Lower leg skin (tissue), 4 donors: ENCODE data around the gene PDE3A. TPM values are rescaled to one million over a fixed set of nuclear protein-coding genes. Genes with fewer than 3 reads are reported as not detected.
"Not testable (repeated sequence)": the region's sequence is repeated elsewhere in the genome, so short reads cannot be mapped to it uniquely, and the experiment has no call there.

Source experiments
- DNase-seq, 2 donors: peaks; one replicate each; pipeline ENCODE4 v3.0.0-alpha.2; 2019; ENCODE audit warnings: low spot score in 2 of 2
- H3K4me3 ChIP-seq: fragments of 200-600 bp; sonication (generic); 2 replicates; pipeline ENCODE4 v1.5.1; 2017; ENCODE audit warnings: mild to moderate bottlenecking, low read depth; ENCODE audit not compliant: poor library complexity, severe bottlenecking
- CTCF ChIP-seq, 3 donors: fragments of 450-650 bp; IDR thresholded peaks; one replicate each; pipeline ENCODE4 v1.5.1; 2016; ENCODE audit warnings: antibody characterized with exemption in 3 of 3, mild to moderate bottlenecking in 3 of 3, moderate library complexity in 2 of 3
- POLR2A ChIP-seq, 2 donors: fragments of 450-650 bp; IDR thresholded peaks; one replicate each; pipeline ENCODE4 v1.6.1; 2016 to 2017; ENCODE audit warnings: antibody characterized with exemption in 2 of 2, mild to moderate bottlenecking in 1 of 2, moderate library complexity in 1 of 2
- WGBS, 2 donors: methylation state at CpG; one replicate each; pipeline ENCODE4 v1.1.5; 2018; 5-methylcytosine and 5-hydroxymethylcytosine counted together
- intact Hi-C: fragments of 100-400 bp; cut with DNase I; formaldehyde crosslinking; loops from one replicate; pipeline ENCODE4 v1.15.0; 2023; ENCODE audit warnings: low total_unique reads
- total RNA-seq, 4 donors: library from RNA; depleted of rRNA; stranded (reverse); fragments of >200 nt; gene quantifications; one replicate each; pipeline ENCODE4 v1.1.0, GENCODE V29; 2016

Gene PDE3A
- total RNA-seq = 1 to 10 TPM; 1.5 to 3.2 (median 2.7) TPM

DNA sequence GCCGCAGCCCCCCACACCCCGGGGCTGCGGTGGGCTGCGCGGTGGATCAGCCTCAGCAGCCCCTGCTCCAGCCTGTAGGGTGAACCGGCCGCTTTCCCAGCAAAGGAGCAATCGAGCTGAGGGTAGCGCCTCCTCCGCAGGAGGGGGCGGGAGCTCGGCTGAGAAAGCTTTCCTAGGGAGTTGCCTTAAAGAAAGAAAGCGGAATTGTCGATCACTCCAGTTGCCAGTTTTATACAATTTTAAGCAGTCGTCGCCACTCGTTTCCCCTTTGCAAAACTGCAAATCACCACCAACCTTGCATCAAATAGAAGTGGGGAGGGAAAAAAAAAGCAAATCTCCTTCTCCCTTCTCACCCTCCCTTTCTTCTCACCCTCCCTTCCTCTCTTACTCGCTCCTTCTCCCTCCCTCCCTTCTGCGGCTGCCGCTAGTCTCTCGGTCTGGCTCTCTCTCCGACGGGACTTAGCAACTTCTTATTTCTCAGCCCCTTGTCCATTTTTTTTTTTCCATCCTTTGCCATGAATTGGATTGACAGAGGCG is at the start of gene PDE3A:
TSS of gene PDE3A (plus strand) at position 424 of the 537 bp plus-strand sequence. CDS start 748 bp downstream, outside the sequence.
- H3K4me3 ChIP-seq = peak within 1 kb of the TSS; percentile 34
- intact Hi-C loops = no loop called here
- DNase-seq = peak; percentile 23 to 93
- no peak for TF ChIP-seq CTCF (IDR thresholded peaks at IDR 0.05)
- TF ChIP-seq POLR2A (IDR thresholded peaks at IDR 0.05) = no peak
- 0% methylated on average over 24 of the region's 24 CpGs for WGBS, 2 donors

- intact Hi-C loops = no loop called here
- H3K4me3 ChIP-seq = no peak overlapping the region
- 65 to 66% methylated on average over 4 of the region's 4 CpGs for WGBS, 2 donors
- TF ChIP-seq CTCF (IDR thresholded peaks at IDR 0.05) = no peak
- no peak for TF ChIP-seq POLR2A (IDR thresholded peaks at IDR 0.05)
- DNase-seq = no peak
Observed at GRCh38 chr12:20319366-20319765, 49.0 kb upstream of the PDE3A start.

DNA sequence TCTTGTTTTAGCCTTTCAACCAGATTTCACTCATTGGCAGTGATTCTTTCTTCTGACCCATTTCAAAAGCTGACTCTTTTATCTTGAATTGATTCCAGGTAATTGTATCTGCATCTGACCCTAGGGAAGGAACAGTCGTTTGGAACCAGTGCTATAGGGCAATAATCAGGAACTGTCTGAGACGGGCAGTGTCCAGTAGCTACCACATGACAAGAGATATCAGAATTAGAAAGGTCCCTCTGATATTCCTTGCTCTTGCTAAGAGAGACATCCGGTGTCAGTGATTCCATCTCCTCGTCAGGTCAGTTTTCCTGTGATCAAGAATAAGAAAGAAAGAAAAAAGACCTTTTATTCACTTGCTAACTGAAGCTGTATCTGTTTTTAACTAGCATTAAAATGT is 47.8 kb upstream of the PDE3A start:
- H3K4me3 ChIP-seq = no peak overlapping the region
- no peak for TF ChIP-seq CTCF (IDR thresholded peaks at IDR 0.05)
- TF ChIP-seq POLR2A (IDR thresholded peaks at IDR 0.05) = no peak
- intact Hi-C loops = no loop called here
- 47% methylated on average over 4 of the region's 4 CpGs for WGBS, 2 donors
- DNase-seq = no peak

- H3K4me3 ChIP-seq, intact Hi-C loops, DNase-seq: not testable (repeated sequence)
- WGBS, 2 donors = 70 to 79% methylated on average over 4 of the region's 4 CpGs
Observed at GRCh38 chr12:20330826-20331505, 37.4 kb upstream of the PDE3A start.

- intact Hi-C loops = no loop called here
- 75 to 78% methylated on average over 2 of the region's 2 CpGs for WGBS, 2 donors
Observed at GRCh38 chr12:20339060-20339459, 29.3 kb upstream of the PDE3A start.

DNA sequence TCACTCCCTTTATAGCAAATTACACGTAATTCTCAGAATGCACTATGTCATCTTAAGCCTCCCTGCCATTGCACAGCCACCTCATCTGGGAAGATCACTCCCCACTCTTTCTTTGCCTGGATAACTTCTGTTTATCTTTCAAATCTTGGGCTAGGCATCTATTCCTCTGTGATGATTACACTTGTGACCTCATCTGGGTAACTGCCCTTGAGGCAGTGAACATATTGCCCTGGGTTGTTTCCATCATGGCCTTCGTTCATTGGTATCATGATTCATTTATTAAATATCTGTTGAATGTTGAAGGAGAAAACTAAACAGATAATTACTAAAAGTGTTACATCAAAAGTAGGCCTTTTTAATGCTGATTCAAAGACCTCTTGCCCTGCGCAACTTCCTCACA is 26.2 kb upstream of the PDE3A start:
- 70 to 75% methylated on average over 3 of the region's 3 CpGs for WGBS, 2 donors
- DNase-seq = no peak
- intact Hi-C loops = no loop called here
- no peak overlapping the region for H3K4me3 ChIP-seq
- TF ChIP-seq POLR2A (IDR thresholded peaks at IDR 0.05) (no peak), CTCF (IDR thresholded peaks at IDR 0.05) (no peak)

More at GRCh38 chr12:20339060-20339459, 29.3 kb upstream of the PDE3A start:
- TF ChIP-seq POLR2A (IDR thresholded peaks at IDR 0.05) (no peak), CTCF (IDR thresholded peaks at IDR 0.05) (no peak)
- no peak overlapping the region for H3K4me3 ChIP-seq
- no peak for DNase-seq
